ENCODE measurements around the gene PDK2. TPM values are rescaled to one million over a fixed set of nuclear protein-coding genes. Genes with fewer than 3 reads are reported as not detected.

Gene PDK2
- polyA plus RNA-seq, 1 experiment = 155 TPM

DNA sequence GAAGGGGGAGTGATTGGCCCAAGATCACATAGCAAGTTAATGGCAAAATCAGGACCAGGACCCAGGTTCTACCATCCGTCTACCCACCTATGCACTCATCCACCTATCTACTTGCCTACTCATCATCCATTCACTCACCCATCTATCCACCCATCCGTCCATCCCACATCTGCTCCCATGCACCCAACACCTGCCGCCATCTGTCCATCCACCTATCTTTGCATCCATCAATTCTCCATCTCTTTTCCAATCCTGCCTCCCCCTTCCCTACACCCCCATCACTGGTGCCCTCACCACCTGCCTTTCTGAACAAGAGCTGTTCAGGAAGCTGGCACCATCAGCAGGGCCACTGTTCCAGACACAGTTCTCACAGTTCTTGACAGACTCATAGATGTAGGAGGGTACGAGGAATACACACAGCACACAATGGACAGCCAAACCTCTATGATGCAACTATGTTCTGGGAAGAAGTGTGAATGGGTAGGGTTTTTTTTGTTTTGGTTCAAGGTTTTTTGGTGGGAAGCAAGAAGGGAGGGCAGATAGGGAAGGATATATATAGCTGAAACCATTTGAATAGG lies 30.4 kb downstream of the PDK2 start:
- ChIA-PET POLR2A (no interaction called here), CTCF (interaction anchor here (0.8 to 1.0 kb wide), 2 partner anchors 10 to 36 kb away, joined by 3 read pairs; no protein-coding TSS in a partner anchor)
- no peaks in the 10 kb centered on the region for H3K27me3 ChIP-seq (ENCODE audit: control insufficient read depth, insufficient read depth, low read length)
- H3K36me3 ChIP-seq (ENCODE audit: control insufficient read depth, insufficient read depth, low read length) = no peaks in the 10 kb centered on the region; the same call in 1 of the 2 replicates
- no peak overlapping the region for H3K4me3 ChIP-seq (ENCODE audit: low read depth, low read length)
- TF ChIP-seq, protein P1, sequence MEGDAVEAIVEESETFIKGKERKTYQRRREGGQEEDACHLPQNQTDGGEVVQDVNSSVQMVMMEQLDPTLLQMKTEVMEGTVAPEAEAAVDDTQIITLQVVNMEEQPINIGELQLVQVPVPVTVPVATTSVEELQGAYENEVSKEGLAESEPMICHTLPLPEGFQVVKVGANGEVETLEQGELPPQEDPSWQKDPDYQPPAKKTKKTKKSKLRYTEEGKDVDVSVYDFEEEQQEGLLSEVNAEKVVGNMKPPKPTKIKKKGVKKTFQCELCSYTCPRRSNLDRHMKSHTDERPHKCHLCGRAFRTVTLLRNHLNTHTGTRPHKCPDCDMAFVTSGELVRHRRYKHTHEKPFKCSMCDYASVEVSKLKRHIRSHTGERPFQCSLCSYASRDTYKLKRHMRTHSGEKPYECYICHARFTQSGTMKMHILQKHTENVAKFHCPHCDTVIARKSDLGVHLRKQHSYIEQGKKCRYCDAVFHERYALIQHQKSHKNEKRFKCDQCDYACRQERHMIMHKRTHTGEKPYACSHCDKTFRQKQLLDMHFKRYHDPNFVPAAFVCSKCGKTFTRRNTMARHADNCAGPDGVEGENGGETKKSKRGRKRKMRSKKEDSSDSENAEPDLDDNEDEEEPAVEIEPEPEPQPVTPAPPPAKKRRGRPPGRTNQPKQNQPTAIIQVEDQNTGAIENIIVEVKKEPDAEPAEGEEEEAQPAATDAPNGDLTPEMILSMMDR (IDR thresholded peaks at IDR 0.05; ENCODE audit: insufficient read depth, low read depth, low read length) = no peak
- no peak for DNase-seq (ENCODE audit: low read depth)

GRCh38 chr17:50127697-50128361 lies 32.7 kb downstream of the PDK2 start:
- TF ChIP-seq, protein P1 (IDR thresholded peaks at IDR 0.05; ENCODE audit: insufficient read depth, low read depth, low read length) = no peak
- POLR2A ChIA-PET = no interaction called here
- no peaks in the 10 kb centered on the region for H3K36me3 ChIP-seq (ENCODE audit: control insufficient read depth, insufficient read depth, low read length)
- no peaks in the 10 kb centered on the region for H3K27me3 ChIP-seq (ENCODE audit: control insufficient read depth, insufficient read depth, low read length)
- DNase-seq (ENCODE audit: low read depth) = no peak
- CTCF ChIA-PET = interaction anchor here (1.0 to 2.0 kb wide), 3 partner anchors 11 to 34 kb away, joined by 4 to 5 read pairs (median 4); no protein-coding TSS in a partner anchor
- H3K4me3 ChIP-seq (ENCODE audit: low read depth, low read length) = no peak overlapping the region

DNA sequence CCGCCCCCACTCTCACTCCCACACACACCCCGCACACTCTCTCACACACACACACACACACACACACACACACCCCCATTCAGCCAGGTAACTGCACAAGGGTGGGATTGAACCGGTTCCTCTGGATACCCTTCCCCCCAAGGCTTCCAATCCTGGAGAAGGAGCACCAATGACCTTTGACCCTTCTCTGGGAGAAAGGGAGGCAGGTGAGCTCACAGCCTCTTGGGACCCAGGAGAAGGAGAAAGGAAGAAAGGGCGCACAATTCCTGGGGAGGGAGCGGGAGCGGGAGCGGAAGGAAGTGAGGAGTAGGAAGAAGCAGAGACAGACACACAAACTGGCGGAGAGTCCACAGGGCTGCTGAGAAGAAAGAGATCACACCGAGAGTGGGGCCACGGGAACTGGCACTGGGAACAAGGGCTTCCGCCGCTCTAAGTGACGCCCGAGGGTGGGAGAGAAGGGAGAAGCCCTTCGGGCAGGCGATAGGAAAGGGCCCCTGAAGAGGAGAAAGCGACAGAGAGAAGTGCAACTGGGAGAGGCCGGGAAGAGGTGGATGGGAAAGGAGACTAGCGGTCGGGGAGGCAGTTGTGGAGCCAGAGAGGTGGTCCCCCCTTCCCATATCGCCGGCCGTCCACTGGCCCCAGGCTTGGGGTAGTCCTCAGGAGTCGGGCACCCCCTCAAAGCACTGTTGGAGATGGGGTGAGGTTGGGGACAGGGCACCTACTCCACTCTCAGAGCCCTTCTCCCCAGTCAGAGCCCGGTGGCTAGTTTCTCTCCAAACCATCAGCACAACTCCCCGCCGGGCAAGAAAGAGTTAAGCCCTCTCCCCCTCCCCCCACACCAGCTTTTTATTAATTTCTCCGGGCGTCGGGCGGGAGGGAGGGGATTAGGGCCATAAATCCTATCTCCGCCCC lies 33.5 kb downstream of the PDK2 start:
- H3K4me3 ChIP-seq (ENCODE audit: low read depth, low read length) = peak overlapping the region; percentile 54

DNA sequence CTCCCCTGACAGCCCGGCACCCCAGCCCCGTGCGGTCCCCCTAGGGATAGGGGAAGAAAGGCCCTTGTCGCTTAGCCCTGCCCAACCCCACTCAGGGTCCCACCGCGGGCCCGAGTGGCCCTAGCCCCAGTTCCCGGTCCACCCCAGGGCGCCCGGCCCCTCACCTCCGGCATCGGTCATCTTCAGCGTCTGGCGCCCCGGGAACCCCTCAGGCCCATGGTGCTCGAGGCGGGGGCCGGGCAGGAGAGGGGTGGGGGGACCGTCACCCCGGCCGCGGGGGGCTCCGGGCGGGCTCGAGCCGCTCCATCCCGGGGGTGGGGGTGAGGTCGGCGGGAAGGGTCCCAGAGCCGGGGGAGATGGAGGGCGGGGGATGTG lies 34.2 kb downstream of the PDK2 start:
- POLR2A ChIA-PET = interaction anchor here (0.6 to 0.7 kb wide), 2 partner anchors 12 to 22 kb away, joined by 4 to 14 read pairs; no protein-coding TSS in a partner anchor
- TF ChIP-seq, protein P1 (IDR thresholded peaks at IDR 0.05; ENCODE audit: insufficient read depth, low read depth, low read length) = no peak
- Histone ChIP-seq H3K27me3 (ENCODE audit: control insufficient read depth, insufficient read depth, low read length) (no peaks in the 10 kb centered on the region), H3K36me3 (ENCODE audit: control insufficient read depth, insufficient read depth, low read length) (no peaks in the 10 kb centered on the region), H3K4me3 (ENCODE audit: low read depth, low read length) (peak overlapping the region; percentile 54)
- no peak for DNase-seq (ENCODE audit: low read depth)
- CTCF ChIA-PET = interaction anchor here (1.2 to 1.7 kb wide), 4 partner anchors 10 to 169 kb away, joined by 3 to 5 read pairs (median 4); no protein-coding TSS in a partner anchor

More for the DNA sequence above, 33.5 kb downstream of the PDK2 start:
- ChIA-PET CTCF (interaction anchor here (0.7 kb wide), 1 partner anchor 119 kb away, joined by 4 read pairs; no protein-coding TSS in a partner anchor), POLR2A (no interaction called here)
- no peaks in the 10 kb centered on the region for H3K27me3 ChIP-seq (ENCODE audit: control insufficient read depth, insufficient read depth, low read length)
- no peak for DNase-seq (ENCODE audit: low read depth)
- TF ChIP-seq, protein P1 (IDR thresholded peaks at IDR 0.05; ENCODE audit: insufficient read depth, low read depth, low read length) = no peak
- no peaks in the 10 kb centered on the region for H3K36me3 ChIP-seq (ENCODE audit: control insufficient read depth, insufficient read depth, low read length)
